HG03460 (cell line): ENCODE results near the gene TMEM87B.
"Not testable (repeated sequence)": the region's sequence is repeated elsewhere in the genome, so short reads cannot be mapped to it uniquely, and the experiment has no call there.

Experiments used
- ATAC-seq: cut with Tn5 transposase; IDR thresholded peaks from one replicate; pipeline ENCODE4 v1.9.1; 2021; ENCODE audit not compliant: unreplicated experiment

Gene TMEM87B

GRCh38 chr2:112065486-112065885, 10.4 kb downstream of the TMEM87B start:
- ATAC-seq, result no peak

GRCh38 chr2:112065966-112066365, 10.9 kb downstream of the TMEM87B start:
- no peak for ATAC-seq

- not testable (repeated sequence) for ATAC-seq
Observed at GRCh38 chr2:112069794-112070193, 14.7 kb downstream of the TMEM87B start.

- ATAC-seq, result no peak
Observed at GRCh38 chr2:112073875-112074274, 18.8 kb downstream of the TMEM87B start.

- ATAC-seq, result no peak
Observed at GRCh38 chr2:112074506-112074905, 19.4 kb downstream of the TMEM87B start.

- no peak for ATAC-seq
Observed at GRCh38 chr2:112075490-112076260, 20.6 kb downstream of the TMEM87B start.

- ATAC-seq, result no peak
Observed at GRCh38 chr2:112077814-112078213, 22.7 kb downstream of the TMEM87B start.

GRCh38 chr2:112081262-112081661, 26.2 kb downstream of the TMEM87B start:
- no peak for ATAC-seq

- no peak for ATAC-seq
Observed at GRCh38 chr2:112084689-112085374, 29.8 kb downstream of the TMEM87B start.

- ATAC-seq, result no peak
Observed at GRCh38 chr2:112085375-112085730, 30.3 kb downstream of the TMEM87B start.

GRCh38 chr2:112085916-112086669, 31.0 kb downstream of the TMEM87B start:
- ATAC-seq, result no peak

GRCh38 chr2:112087346-112088020, 32.4 kb downstream of the TMEM87B start:
- ATAC-seq, result peak; percentile 73

GRCh38 chr2:112089375-112089774, 34.3 kb downstream of the TMEM87B start:
- ATAC-seq, result no peak

- no peak for ATAC-seq
Observed at GRCh38 chr2:112092286-112093041, 37.4 kb downstream of the TMEM87B start.

GRCh38 chr2:112093216-112093615, 38.1 kb downstream of the TMEM87B start:
- ATAC-seq, result no peak

GRCh38 chr2:112095681-112096080, 40.6 kb downstream of the TMEM87B start:
- no peak for ATAC-seq

- ATAC-seq, result no peak
Observed at GRCh38 chr2:112096098-112096497, 41.0 kb downstream of the TMEM87B start.

- no peak for ATAC-seq
Observed at GRCh38 chr2:112108178-112108832, 53.2 kb downstream of the TMEM87B start.

- ATAC-seq, result no peak
Observed at GRCh38 chr2:112109278-112109677, 54.2 kb downstream of the TMEM87B start.

GRCh38 chr2:112110966-112111365, 55.9 kb downstream of the TMEM87B start:
- ATAC-seq, result no peak
